GM12873 (cell line): ENCODE data around the gene GPAT2.
A peak's percentile ranks its signal among the peaks of the same experiment; 100 is the strongest.
"Not testable (repeated sequence)": the region's sequence is repeated elsewhere in the genome, so short reads cannot be mapped to it uniquely, and the experiment has no call there.

Source experiments
- TF ChIP-seq, protein P1 (sequence below): IDR thresholded peaks from 2 replicates; pipeline ENCODE4 v1.5.1; 2012; ENCODE audit warnings: low read depth, mild to moderate bottlenecking, moderate library complexity, low read length, control low read depth; ENCODE audit not compliant: insufficient read depth; ENCODE audit errors: missing control alignments

The GPAT2 gene

GRCh38 chr2:96022701-96023447 lies 11.8 kb downstream of the GPAT2 start:
- TF ChIP-seq, protein P1, sequence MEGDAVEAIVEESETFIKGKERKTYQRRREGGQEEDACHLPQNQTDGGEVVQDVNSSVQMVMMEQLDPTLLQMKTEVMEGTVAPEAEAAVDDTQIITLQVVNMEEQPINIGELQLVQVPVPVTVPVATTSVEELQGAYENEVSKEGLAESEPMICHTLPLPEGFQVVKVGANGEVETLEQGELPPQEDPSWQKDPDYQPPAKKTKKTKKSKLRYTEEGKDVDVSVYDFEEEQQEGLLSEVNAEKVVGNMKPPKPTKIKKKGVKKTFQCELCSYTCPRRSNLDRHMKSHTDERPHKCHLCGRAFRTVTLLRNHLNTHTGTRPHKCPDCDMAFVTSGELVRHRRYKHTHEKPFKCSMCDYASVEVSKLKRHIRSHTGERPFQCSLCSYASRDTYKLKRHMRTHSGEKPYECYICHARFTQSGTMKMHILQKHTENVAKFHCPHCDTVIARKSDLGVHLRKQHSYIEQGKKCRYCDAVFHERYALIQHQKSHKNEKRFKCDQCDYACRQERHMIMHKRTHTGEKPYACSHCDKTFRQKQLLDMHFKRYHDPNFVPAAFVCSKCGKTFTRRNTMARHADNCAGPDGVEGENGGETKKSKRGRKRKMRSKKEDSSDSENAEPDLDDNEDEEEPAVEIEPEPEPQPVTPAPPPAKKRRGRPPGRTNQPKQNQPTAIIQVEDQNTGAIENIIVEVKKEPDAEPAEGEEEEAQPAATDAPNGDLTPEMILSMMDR = peak; percentile 84

GRCh38 chr2:96011129-96011455 lies 23.6 kb downstream of the GPAT2 start:
- TF ChIP-seq, protein P1 = peak; percentile 38

DNA sequence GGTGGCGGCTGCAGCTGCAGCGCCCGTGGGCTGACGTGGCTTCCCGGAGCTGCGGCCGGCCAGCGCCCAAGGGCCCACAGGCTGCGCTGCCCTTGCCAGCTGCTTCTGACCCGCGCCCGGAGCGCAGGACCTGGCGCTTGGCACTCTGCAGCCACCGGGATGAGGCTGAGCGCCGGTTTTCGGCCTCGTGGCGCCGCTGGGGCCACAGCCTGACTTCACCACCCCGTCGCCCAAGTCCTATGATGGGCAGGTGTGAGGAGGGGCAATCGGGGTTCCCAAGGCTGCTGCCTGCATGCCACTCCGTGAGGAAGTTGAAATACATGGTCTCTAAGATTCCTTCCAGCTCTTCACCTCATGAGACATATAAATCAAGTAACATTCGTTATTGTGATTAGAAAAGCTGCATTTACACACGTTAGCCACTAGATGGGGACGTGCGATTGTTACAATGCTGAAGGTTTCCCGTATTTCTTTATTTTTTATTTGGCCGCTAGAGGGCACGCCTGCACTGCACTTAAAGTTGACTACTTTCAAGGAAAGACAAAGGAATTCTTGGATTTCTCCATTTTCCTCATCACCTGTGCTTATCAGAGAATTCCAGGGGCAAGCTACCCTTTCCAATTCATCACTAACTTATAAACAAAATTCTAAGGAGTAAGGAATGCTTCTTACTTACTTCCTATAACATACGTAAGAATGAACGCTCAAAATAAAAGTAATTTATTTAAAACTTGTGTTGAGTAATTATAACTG lies 42.0 kb downstream of the GPAT2 start:
- TF ChIP-seq, protein P1 = peak; percentile 59

DNA sequence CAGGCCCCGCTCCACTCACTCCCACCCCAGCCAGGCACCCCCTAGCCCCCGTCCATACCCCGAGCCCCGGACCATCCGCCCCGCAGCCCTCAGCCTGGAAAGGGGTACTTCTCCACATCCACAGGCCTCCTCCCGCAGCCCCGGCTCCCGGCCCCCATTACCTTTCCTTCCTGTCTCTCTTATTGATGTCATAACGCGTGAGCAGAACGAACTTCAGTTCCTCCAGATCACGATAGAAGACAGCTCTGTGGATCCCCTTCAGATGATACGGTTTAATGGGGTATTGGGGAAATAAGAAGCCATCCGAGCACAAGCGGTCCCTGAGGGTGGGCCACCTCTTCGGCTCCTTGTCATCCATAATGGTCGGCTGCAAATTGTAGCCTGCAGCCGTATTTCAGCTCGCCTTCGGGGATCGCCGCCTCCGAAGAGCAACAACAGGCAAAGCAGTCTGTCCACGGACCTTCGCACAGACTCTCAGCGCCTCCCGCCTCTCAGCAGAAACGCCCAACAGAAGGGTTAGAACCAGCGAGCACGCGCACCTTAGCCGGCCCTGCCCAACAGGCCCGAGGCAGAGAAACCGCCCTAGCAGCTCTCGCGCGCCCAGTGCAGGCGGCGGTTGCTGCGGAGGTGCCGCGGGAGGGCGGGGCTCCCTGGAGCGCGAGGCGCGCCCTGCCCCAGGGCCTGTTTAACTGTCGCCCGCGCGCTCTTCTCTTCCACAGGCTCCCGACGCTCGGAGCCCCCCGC lies 43.2 kb downstream of the GPAT2 start, which contains the start of gene ANKRD36C:
Gene ANKRD36C, minus strand, starts transcription at position 474 of the 744 bp plus-strand sequence. Its CDS starts 116 bp downstream, at position 358.
- TF ChIP-seq, protein P1 = not testable (repeated sequence)
